HG03460 (cell line): ENCODE data around the gene PGAP1.

Source experiments
- ATAC-seq: cut with Tn5 transposase; IDR thresholded peaks from one replicate; pipeline ENCODE4 v1.9.1; 2021; ENCODE audit not compliant: unreplicated experiment

The PGAP1 gene

GRCh38 chr2:196926562-196927375 lies at the start of gene PGAP1:
Gene PGAP1 (minus strand): TSS chr2:196926707. CDS start chr2:196926616, 91 bp downstream.
- ATAC-seq: peak; percentile 86

- no peak for ATAC-seq
Measured at GRCh38 chr2:196974970-196975369, 48.5 kb upstream of the PGAP1 start.

- ATAC-seq: no peak
Measured at GRCh38 chr2:196971574-196972279, 45.2 kb upstream of the PGAP1 start.

GRCh38 chr2:196970099-196970498 lies 43.6 kb upstream of the PGAP1 start:
- no peak for ATAC-seq

- no peak for ATAC-seq
Measured at GRCh38 chr2:196968516-196968915, 42.0 kb upstream of the PGAP1 start.

GRCh38 chr2:196967775-196968174 lies 41.3 kb upstream of the PGAP1 start:
- no peak for ATAC-seq

GRCh38 chr2:196967116-196967515 lies 40.6 kb upstream of the PGAP1 start:
- no peak for ATAC-seq

GRCh38 chr2:196966061-196966460 lies 39.6 kb upstream of the PGAP1 start:
- no peak for ATAC-seq

GRCh38 chr2:196965651-196966050 lies 39.1 kb upstream of the PGAP1 start:
- no peak for ATAC-seq

- ATAC-seq: no peak
Measured at GRCh38 chr2:196963961-196964360, 37.5 kb upstream of the PGAP1 start.

GRCh38 chr2:196963043-196963442 lies 36.5 kb upstream of the PGAP1 start:
- ATAC-seq: no peak

GRCh38 chr2:196962325-196962724 lies 35.8 kb upstream of the PGAP1 start:
- no peak for ATAC-seq

- peak; percentile 90 for ATAC-seq
Measured at GRCh38 chr2:196961889-196962288, 35.4 kb upstream of the PGAP1 start.

GRCh38 chr2:196959734-196960338 lies 33.3 kb upstream of the PGAP1 start:
- no peak for ATAC-seq

- no peak for ATAC-seq
Measured at GRCh38 chr2:196959281-196959680, 32.8 kb upstream of the PGAP1 start.

GRCh38 chr2:196957881-196958525 lies 31.5 kb upstream of the PGAP1 start:
- ATAC-seq: no peak

- ATAC-seq: no peak
Measured at GRCh38 chr2:196957442-196957841, 30.9 kb upstream of the PGAP1 start.

GRCh38 chr2:196956069-196956468 lies 29.6 kb upstream of the PGAP1 start:
- ATAC-seq: no peak

- no peak for ATAC-seq
Measured at GRCh38 chr2:196955036-196955435, 28.5 kb upstream of the PGAP1 start.

- ATAC-seq: no peak
Measured at GRCh38 chr2:196954001-196954400, 27.5 kb upstream of the PGAP1 start.

- no peak for ATAC-seq
Measured at GRCh38 chr2:196952936-196953335, 26.4 kb upstream of the PGAP1 start.
